ENCODE results near the gene FAM227B. TPM values are rescaled to one million over a fixed set of nuclear protein-coding genes. Genes with fewer than 3 reads are reported as not detected.

The FAM227B gene
- total and polyA plus RNA-seq, 2 donors (not counting 1 experiment from before 2014, with no cell fraction given): 2.7 to 9.7 TPM

- no peak overlapping the region for H3K9ac ChIP-seq (ENCODE audit: insufficient read depth, low read length)
- no peaks in the 10 kb centered on the region for H3K9me3 ChIP-seq (ENCODE audit: control insufficient read depth, insufficient read depth, low read depth, low read length)
- no peak overlapping the region for H3K4me2 ChIP-seq (ENCODE audit: extremely low read depth, insufficient read depth, low read length)
- no peaks in the 10 kb centered on the region for H3K27me3 ChIP-seq (ENCODE audit: control insufficient read depth, insufficient read depth, low read length)
- H3K36me3 ChIP-seq (ENCODE audit: control insufficient read depth, insufficient read depth, low read length): no peaks in the 10 kb centered on the region
- H3K4me1 ChIP-seq (ENCODE audit: control insufficient read depth, extremely low read depth, insufficient read depth, low read length): no peaks in the 10 kb centered on the region
- H3K27ac ChIP-seq (ENCODE audit: insufficient read depth, low read length): no peak overlapping the region
- no peak for DNase-seq (ENCODE audit: low read depth in 2 of 2)
- no peak overlapping the region for H2AFZ ChIP-seq (ENCODE audit: low read length)
- no peak for TF ChIP-seq EZH2 (IDR thresholded peaks at IDR 0.05; ENCODE audit: low read length, missing control alignments)
- no peak for TF ChIP-seq CTCF (conservative IDR thresholded peaks at IDR 0.05 in 1 of 2, IDR thresholded peaks at IDR 0.05 in 1 of 2; ENCODE audit: low read depth in 1 of 2, low read length in 2 of 2)
- H3K4me3 ChIP-seq (replicated peaks in 1 of 4; ENCODE audit: control extremely low read depth in 1 of 4, insufficient read depth in 1 of 4, low read depth in 3 of 4, low read length in 4 of 4): no peak overlapping the region
- H3K79me2 ChIP-seq (ENCODE audit: control insufficient read depth, insufficient read depth, low read length): no peaks in the 10 kb centered on the region
- H4K20me1 ChIP-seq (ENCODE audit: control insufficient read depth, extremely low read depth, insufficient read depth, low read length): no peaks in the 10 kb centered on the region
Observed at GRCh38 chr15:49297584-49297983, 323.0 kb downstream of the FAM227B start.

GRCh38 chr15:49296258-49296657 is 324.4 kb downstream of the FAM227B start:
- no peaks in the 10 kb centered on the region for H3K4me1 ChIP-seq (ENCODE audit: control insufficient read depth, extremely low read depth, insufficient read depth, low read length)
- no peaks in the 10 kb centered on the region for H3K79me2 ChIP-seq (ENCODE audit: control insufficient read depth, insufficient read depth, low read length)
- no peak overlapping the region for H3K4me2 ChIP-seq (ENCODE audit: extremely low read depth, insufficient read depth, low read length)
- H3K27ac ChIP-seq (ENCODE audit: insufficient read depth, low read length): no peak overlapping the region
- no peak overlapping the region for H3K4me3 ChIP-seq (replicated peaks in 1 of 4; ENCODE audit: control extremely low read depth in 1 of 4, insufficient read depth in 1 of 4, low read depth in 3 of 4, low read length in 4 of 4)
- H2AFZ ChIP-seq (ENCODE audit: low read length): no peak overlapping the region
- H3K36me3 ChIP-seq (ENCODE audit: control insufficient read depth, insufficient read depth, low read length): no peaks in the 10 kb centered on the region
- H3K27me3 ChIP-seq (ENCODE audit: control insufficient read depth, insufficient read depth, low read length): no peaks in the 10 kb centered on the region
- no peaks in the 10 kb centered on the region for H4K20me1 ChIP-seq (ENCODE audit: control insufficient read depth, extremely low read depth, insufficient read depth, low read length)
- H3K9ac ChIP-seq (ENCODE audit: insufficient read depth, low read length): no peak overlapping the region
- no peak for TF ChIP-seq EZH2 (IDR thresholded peaks at IDR 0.05; ENCODE audit: low read length, missing control alignments)
- no peak for TF ChIP-seq CTCF (conservative IDR thresholded peaks at IDR 0.05 in 1 of 2, IDR thresholded peaks at IDR 0.05 in 1 of 2; ENCODE audit: low read depth in 1 of 2, low read length in 2 of 2)
- no peak for DNase-seq (ENCODE audit: low read depth in 2 of 2)
- H3K9me3 ChIP-seq (ENCODE audit: control insufficient read depth, insufficient read depth, low read depth, low read length): no peaks in the 10 kb centered on the region

- TF ChIP-seq CTCF (conservative IDR thresholded peaks at IDR 0.05 in 1 of 2, IDR thresholded peaks at IDR 0.05 in 1 of 2; ENCODE audit: low read depth in 1 of 2, low read length in 2 of 2) (no peak), EZH2 (IDR thresholded peaks at IDR 0.05; ENCODE audit: low read length, missing control alignments) (no peak)
- Histone ChIP-seq H3K36me3 (ENCODE audit: control insufficient read depth, insufficient read depth, low read length) (no peaks in the 10 kb centered on the region), H3K27ac (ENCODE audit: insufficient read depth, low read length) (no peak overlapping the region), H3K79me2 (ENCODE audit: control insufficient read depth, insufficient read depth, low read length) (no peaks in the 10 kb centered on the region), H3K4me2 (ENCODE audit: extremely low read depth, insufficient read depth, low read length) (no peak overlapping the region), H3K27me3 (ENCODE audit: control insufficient read depth, insufficient read depth, low read length) (no peaks in the 10 kb centered on the region), H2AFZ (ENCODE audit: low read length) (no peak overlapping the region), H3K9ac (ENCODE audit: insufficient read depth, low read length) (no peak overlapping the region), H3K4me3 (replicated peaks in 1 of 4; ENCODE audit: control extremely low read depth in 1 of 4, insufficient read depth in 1 of 4, low read depth in 3 of 4, low read length in 4 of 4) (no peak overlapping the region), H3K4me1 (ENCODE audit: control insufficient read depth, extremely low read depth, insufficient read depth, low read length) (no peaks in the 10 kb centered on the region), H4K20me1 (ENCODE audit: control insufficient read depth, extremely low read depth, insufficient read depth, low read length) (no peaks in the 10 kb centered on the region), H3K9me3 (ENCODE audit: control insufficient read depth, insufficient read depth, low read depth, low read length) (no peaks in the 10 kb centered on the region)
- DNase-seq (ENCODE audit: low read depth in 2 of 2): no peak
Observed at GRCh38 chr15:49293941-49294340, 326.7 kb downstream of the FAM227B start.
